Kidney (tissue), 14 donors: Measurements from ENCODE around the gene RNF121. TPM values are rescaled to one million over a fixed set of nuclear protein-coding genes. Genes with fewer than 3 reads are reported as not detected.

Source experiments
- DNase-seq, 5 donors: peaks; one replicate each; pipeline ENCODE4 v3.0.0-alpha.2; 2013 to 2020
- FAIRE-seq: peaks from 2 replicates; lab custom pipeline; 2012; peaks lifted over from hg19 to GRCh38; lab: Jason Lieb, UNC
- H3K27ac ChIP-seq, 2 donors: one replicate each; pipeline ENCODE4 v1.7.0; 2013; ENCODE audit warnings: low read depth in 2 of 2, low read length in 2 of 2, inconsistent platforms in 1 of 2
- H3K27me3 ChIP-seq: one replicate; pipeline ENCODE4 v1.7.1; 2013; ENCODE audit warnings: low read length, inconsistent platforms; ENCODE audit not compliant: control insufficient read depth, insufficient read depth
- H3K36me3 ChIP-seq, 3 donors: one replicate each; pipeline versions ENCODE4 v1.7.0 to v1.7.1; 2013; ENCODE audit warnings: low read length in 3 of 3, control low read depth in 1 of 3, inconsistent platforms in 1 of 3; ENCODE audit not compliant: insufficient read depth in 3 of 3, control insufficient read depth in 2 of 3
- H3K4me1 ChIP-seq, 3 donors: one replicate each; pipeline versions ENCODE4 v1.7.0 to v1.7.1; 2013; ENCODE audit warnings: low read length in 3 of 3, inconsistent platforms in 1 of 3, low read depth in 1 of 3; ENCODE audit not compliant: control insufficient read depth in 2 of 3, insufficient read depth in 2 of 3
- H3K4me3 ChIP-seq, 3 donors: one replicate each; pipeline versions ENCODE4 v1.7.0 to v1.8.1; 2013; ENCODE audit warnings: low read length in 3 of 3, control low read depth in 1 of 3, inconsistent platforms in 1 of 3
- H3K9ac ChIP-seq, 3 donors: one replicate each; pipeline versions ENCODE4 v1.7.0 to v1.7.1; 2013; ENCODE audit warnings: low read length in 3 of 3, control low read depth in 1 of 3, inconsistent platforms in 1 of 3
- H3K9me3 ChIP-seq, 3 donors: one replicate each; pipeline versions ENCODE4 v1.7.0 to v1.7.1; 2013; ENCODE audit warnings: low read length in 3 of 3, control low read depth in 1 of 3, inconsistent platforms in 1 of 3; ENCODE audit not compliant: control insufficient read depth in 2 of 3, insufficient read depth in 1 of 3
- intact Hi-C: fragments of 100-400 bp; cut with DNase I; formaldehyde crosslinking; loops from one replicate; pipeline ENCODE4 v1.11.1; 2022
- polyA plus RNA-seq: library from polyadenylated mRNA; stranded (reverse); fragments of 350-450 nt; fragmentation: Illumina TruSeq; extraction: RNeasy Lipid Tissue Mini Kit (QIAGEN cat#74804); gene quantifications from one replicate; pipeline ENCODE4 v1.2.3, GENCODE V29; 2014; ENCODE audit warnings: low read depth, low replicate concordance; ENCODE audit not compliant: insufficient read depth
- total RNA-seq: library from RNA; stranded (reverse); fragmentation: NEBNext Ultra II Directional; extraction: Animal tissue kit (Norgen Biotek cat#: 25700); gene quantifications from one replicate; pipeline ENCODE4 v1.2.1, GENCODE V29; 2021
- TF ChIP-seq, protein P1 (sequence below): IDR thresholded peaks from 3 replicates; pipeline ENCODE4 v1.5.1; 2012; ENCODE audit warnings: mild to moderate bottlenecking, moderate library complexity, borderline replicate concordance; ENCODE audit not compliant: insufficient read depth; ENCODE audit errors: extremely low read depth
- donor health status: control.
- donor health status: control.
- donor health status: control.
- donor health status: control.
- donor health status: control.
- donor health status: DM: yes; HTN: yes; CAD: no.
- donor health status: Normal renal cell carcinoma (clear cell type).

RNF121 gene
- total and polyA plus RNA-seq, 2 donors from 2014 or later, result 37.1 to 59.4 TPM

DNA sequence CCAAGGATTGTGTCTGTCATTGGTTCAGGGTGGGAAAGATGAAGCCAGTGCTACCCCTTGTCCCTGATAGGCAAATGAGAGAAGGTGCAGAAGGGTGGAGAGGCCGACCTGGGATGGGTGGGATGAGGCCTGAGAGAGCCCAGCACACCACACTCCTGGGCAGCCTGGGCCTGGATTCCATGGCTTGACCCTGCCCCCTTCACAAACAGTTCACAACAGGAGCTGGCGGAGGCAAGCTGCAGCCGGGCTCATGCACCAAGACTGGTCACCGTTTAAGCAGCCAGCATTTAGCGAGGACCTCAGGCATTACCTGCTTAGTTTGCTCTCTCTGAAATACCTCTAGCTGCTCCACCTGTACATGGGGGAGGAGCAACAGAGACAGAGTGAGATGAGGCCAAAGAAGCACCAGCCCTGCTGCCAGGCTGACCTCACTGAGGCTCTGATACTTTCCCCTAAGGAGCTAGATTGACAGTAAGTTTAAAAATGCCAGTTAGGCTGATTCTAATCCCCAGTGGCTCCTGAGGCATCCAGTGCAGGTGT, 83.3 kb downstream of the RNF121 start:
- H3K4me1 ChIP-seq, result peaks cover 0 to 34% (median 29%) of the 10 kb centered on the region in 3 donors
- peak overlapping the region in 1 of 2 donors; percentile 15 for H3K27ac ChIP-seq
- H3K9ac ChIP-seq, result no peak overlapping the region
- no peaks in the 10 kb centered on the region for H3K27me3 ChIP-seq
- no peaks in the 10 kb centered on the region for H3K9me3 ChIP-seq
- H3K4me3 ChIP-seq, result no peak overlapping the region
- DNase-seq (no peak), FAIRE-seq (no peak)
- TF ChIP-seq, protein P1, sequence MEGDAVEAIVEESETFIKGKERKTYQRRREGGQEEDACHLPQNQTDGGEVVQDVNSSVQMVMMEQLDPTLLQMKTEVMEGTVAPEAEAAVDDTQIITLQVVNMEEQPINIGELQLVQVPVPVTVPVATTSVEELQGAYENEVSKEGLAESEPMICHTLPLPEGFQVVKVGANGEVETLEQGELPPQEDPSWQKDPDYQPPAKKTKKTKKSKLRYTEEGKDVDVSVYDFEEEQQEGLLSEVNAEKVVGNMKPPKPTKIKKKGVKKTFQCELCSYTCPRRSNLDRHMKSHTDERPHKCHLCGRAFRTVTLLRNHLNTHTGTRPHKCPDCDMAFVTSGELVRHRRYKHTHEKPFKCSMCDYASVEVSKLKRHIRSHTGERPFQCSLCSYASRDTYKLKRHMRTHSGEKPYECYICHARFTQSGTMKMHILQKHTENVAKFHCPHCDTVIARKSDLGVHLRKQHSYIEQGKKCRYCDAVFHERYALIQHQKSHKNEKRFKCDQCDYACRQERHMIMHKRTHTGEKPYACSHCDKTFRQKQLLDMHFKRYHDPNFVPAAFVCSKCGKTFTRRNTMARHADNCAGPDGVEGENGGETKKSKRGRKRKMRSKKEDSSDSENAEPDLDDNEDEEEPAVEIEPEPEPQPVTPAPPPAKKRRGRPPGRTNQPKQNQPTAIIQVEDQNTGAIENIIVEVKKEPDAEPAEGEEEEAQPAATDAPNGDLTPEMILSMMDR, result no peak
- peaks cover 9 to 98% (median 78%) of the 10 kb centered on the region in 3 donors for H3K36me3 ChIP-seq
- intact Hi-C loops, result no loop called here

DNA sequence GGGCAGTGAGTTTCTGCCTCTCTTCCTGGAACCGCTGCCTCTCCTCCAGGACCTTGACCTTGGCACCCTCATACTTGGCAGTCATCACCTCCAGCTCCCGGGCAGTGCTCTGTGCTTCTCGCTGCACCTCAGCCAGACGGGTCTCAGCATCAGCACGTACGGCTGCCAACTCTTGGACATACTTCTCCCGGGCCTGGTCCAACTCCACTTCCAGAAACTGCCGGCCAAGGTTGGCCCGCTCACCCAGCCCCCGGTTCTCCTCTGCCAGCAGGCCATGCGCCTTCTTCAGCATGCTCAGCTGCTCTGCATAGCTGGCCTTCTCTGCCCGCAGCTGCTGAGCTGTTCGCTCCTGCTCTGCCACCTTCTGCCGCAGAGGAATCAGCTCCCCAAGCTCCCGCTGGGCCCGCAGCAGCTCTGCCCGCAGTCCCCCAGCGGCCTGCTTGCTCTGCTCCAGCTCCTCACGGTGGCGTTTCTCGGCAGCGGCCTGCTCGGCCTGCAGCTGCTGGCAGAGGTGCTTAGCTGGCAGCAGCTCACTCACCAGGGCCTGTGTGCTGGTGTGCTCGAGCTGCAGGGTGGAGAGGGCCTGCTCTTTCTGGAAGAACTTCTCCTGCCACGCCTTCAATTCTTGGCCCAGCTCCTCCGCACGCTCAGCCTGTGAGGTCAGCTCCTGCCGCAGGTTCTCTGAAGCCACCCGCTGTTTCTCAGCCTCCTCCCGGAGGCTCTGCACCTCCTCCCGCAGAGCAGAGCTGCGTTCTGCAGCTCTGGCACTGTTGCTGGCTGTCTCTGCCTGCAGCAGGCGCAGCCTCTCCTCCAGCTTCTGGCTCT, 84.3 kb downstream of the RNF121 start:
- FAIRE-seq (no peak), DNase-seq (peak in 1 of 5 donors; percentile 85)
- H3K27ac ChIP-seq, result no peak overlapping the region
- intact Hi-C loops, result no loop called here
- no peak overlapping the region for H3K4me3 ChIP-seq
- H3K4me1 ChIP-seq, result peaks cover 0 to 34% (median 29%) of the 10 kb centered on the region in 3 donors
- H3K27me3 ChIP-seq, result no peaks in the 10 kb centered on the region
- H3K9me3 ChIP-seq, result no peaks in the 10 kb centered on the region
- TF ChIP-seq, protein P1, result no peak
- H3K36me3 ChIP-seq, result peaks cover 9 to 98% (median 78%) of the 10 kb centered on the region in 3 donors
- H3K9ac ChIP-seq, result no peak overlapping the region

DNA sequence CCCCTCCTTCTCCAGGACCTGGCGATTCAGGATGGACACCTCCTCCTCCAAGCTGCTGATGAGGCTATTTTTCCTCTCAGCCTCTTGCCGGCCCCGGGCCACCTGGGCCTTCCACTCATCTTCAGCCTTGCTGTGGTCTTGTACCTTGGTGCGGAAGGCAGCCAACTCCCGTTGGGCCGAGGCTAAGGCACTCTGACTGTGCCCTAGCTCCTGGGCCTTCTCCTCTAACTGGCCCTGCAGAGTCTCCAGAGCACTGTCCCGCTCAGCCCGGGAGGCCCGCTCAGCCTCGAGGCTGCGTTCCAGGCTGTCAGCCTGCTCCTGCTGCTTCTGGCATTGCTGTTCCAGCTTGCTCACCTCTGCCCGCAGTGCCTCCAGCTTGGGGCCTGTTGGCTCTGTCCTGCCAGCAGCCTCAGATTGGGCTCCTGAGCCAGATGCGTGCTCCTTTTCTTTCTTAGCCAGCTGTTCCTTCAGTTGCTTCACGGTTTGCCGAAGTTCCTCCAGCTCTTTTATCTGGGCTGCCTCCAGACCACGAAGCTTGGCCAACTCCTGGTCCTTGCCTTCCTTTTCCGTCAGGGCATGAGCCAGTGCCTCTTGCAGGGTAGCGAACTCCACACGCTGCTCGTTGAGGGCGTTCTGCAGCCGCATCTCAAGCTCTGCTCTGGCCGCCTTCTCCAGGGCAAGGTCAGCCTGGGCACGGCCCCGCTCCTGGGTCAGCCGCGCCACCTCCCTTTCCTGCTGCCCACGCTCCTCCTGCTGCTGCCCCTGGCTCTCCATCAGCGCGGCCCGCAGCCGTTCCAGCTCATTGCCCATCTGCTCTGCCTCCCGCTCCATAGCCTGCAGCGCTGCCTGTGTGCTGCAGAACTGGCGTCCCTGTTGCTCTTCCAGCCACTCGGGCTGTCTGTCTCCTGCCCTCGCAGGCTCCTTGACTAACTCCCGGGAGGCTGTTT, 85.2 kb downstream of the RNF121 start:
- TF ChIP-seq, protein P1, result no peak
- Histone ChIP-seq H3K27ac (peak overlapping the region in 1 of 2 donors; percentile 15), H3K4me3 (no peak overlapping the region), H3K9me3 (no peaks in the 10 kb centered on the region), H3K36me3 (peaks cover 17 to 99% (median 80%) of the 10 kb centered on the region in 3 donors), H3K9ac (no peak overlapping the region), H3K27me3 (no peaks in the 10 kb centered on the region), H3K4me1 (peaks cover 0 to 34% (median 29%) of the 10 kb centered on the region in 3 donors)
- FAIRE-seq (no peak), DNase-seq (peak in 3 of 5 donors; percentile 57 to 73 (median 70))
- intact Hi-C loops, result no loop called here
